Neural progenitor cell (in vitro differentiated cells): ENCODE measurements around the gene ZFHX3. TPM values are rescaled to one million over a fixed set of nuclear protein-coding genes. Genes with fewer than 3 reads are reported as not detected.

Experiments
- DNase-seq: peaks from one replicate; pipeline ENCODE4 v3.0.0-alpha.2; 2016; ENCODE audit warnings: low spot score
- H2AFZ ChIP-seq: fragments of 200-600 bp; sonication (generic); replicated peaks from 2 replicates; pipeline ENCODE4 v1.6.1; 2016; ENCODE audit warnings: antibody characterized with exemption
- H3F3A ChIP-seq: fragments of 200-600 bp; sonication (generic); 2 replicates; pipeline ENCODE4 v1.6.1; 2016; ENCODE audit warnings: antibody characterized with exemption, low read depth
- H3K27ac ChIP-seq: fragments of 200-600 bp; sonication (generic); 2 replicates; pipeline ENCODE4 v1.5.1; 2016; ENCODE audit warnings: mild to moderate bottlenecking
- H3K27me3 ChIP-seq: fragments of 200-600 bp; sonication (generic); 2 replicates; pipeline ENCODE4 v1.6.1; 2016; ENCODE audit warnings: mild to moderate bottlenecking, moderate library complexity
- H3K36me3 ChIP-seq: fragments of 200-600 bp; sonication (generic); 2 replicates; pipeline ENCODE4 v1.5.1; 2016
- H3K4me1 ChIP-seq: fragments of 200-600 bp; sonication (generic); 2 replicates; pipeline ENCODE4 v1.6.1; 2016; ENCODE audit warnings: mixed run types
- H3K4me2 ChIP-seq: fragments of 200-600 bp; sonication (generic); 2 replicates; pipeline ENCODE4 v1.6.1; 2016
- H3K4me3 ChIP-seq: fragments of 200-600 bp; sonication (generic); 2 replicates; pipeline ENCODE4 v1.5.1; 2016
- H3K79me2 ChIP-seq: fragments of 200-600 bp; sonication (generic); 2 replicates; pipeline ENCODE4 v1.6.1; 2016; ENCODE audit warnings: low read depth
- H3K9ac ChIP-seq: fragments of 200-600 bp; sonication (generic); 2 replicates; pipeline ENCODE4 v1.6.1; 2016
- H3K9me3 ChIP-seq: fragments of 200-600 bp; sonication (generic); 2 replicates; pipeline ENCODE4 v1.5.1; 2016; ENCODE audit warnings: low read depth
- H4K20me1 ChIP-seq: fragments of 200-600 bp; sonication (generic); 2 replicates; pipeline ENCODE4 v1.6.1; 2016; ENCODE audit warnings: low read depth
- H3K27ac Mint-ChIP-seq: 3 replicates; pipeline ENCODE4 v1.8.0; 2021; ENCODE audit warnings: mixed read lengths
- H3K27me3 Mint-ChIP-seq: 2 replicates; pipeline ENCODE4 v1.8.0; 2022; ENCODE audit warnings: low read depth, mild to moderate bottlenecking, inconsistent platforms, moderate library complexity, mixed read lengths; ENCODE audit not compliant: insufficient read depth
- H3K36me3 Mint-ChIP-seq: 3 replicates; pipeline ENCODE4 v1.8.0; 2021; ENCODE audit warnings: mixed read lengths
- H3K4me1 Mint-ChIP-seq: 3 replicates; pipeline ENCODE4 v1.8.0; 2021; ENCODE audit warnings: mixed read lengths
- H3K4me3 Mint-ChIP-seq: 3 replicates; pipeline ENCODE4 v1.8.0; 2021; ENCODE audit warnings: mild to moderate bottlenecking, moderate library complexity, mixed read lengths
- H3K9me3 Mint-ChIP-seq: 3 replicates; pipeline ENCODE4 v1.8.0; 2020; ENCODE audit warnings: mixed read lengths
- EZH2 ChIP-seq: fragments of 200-600 bp; sonication (generic); IDR thresholded peaks from 2 replicates; pipeline ENCODE4 v1.6.1; 2017; ENCODE audit warnings: antibody characterized with exemption, mild to moderate bottlenecking, moderate library complexity
- EZH2phosphoT487 ChIP-seq: fragments of 200-600 bp; sonication (generic); IDR thresholded peaks from 2 replicates; pipeline ENCODE4 v1.6.1; 2017; ENCODE audit warnings: antibody characterized with exemption
- total RNA-seq: library from RNA; depleted of rRNA; stranded (reverse); fragments of >200 nt; gene quantifications from 2 replicates; pipeline ENCODE4 v1.2.3, GENCODE V29; 2015; ENCODE audit warnings: low replicate concordance
- TF ChIP-seq, protein P1 (sequence below): fragments of 200-600 bp; sonication (generic); IDR thresholded peaks from 2 replicates; pipeline ENCODE4 v1.5.1; 2017; ENCODE audit warnings: antibody characterized with exemption, mild to moderate bottlenecking

Gene ZFHX3
- total RNA-seq, 1 donor from 2014 or later = 2.4 TPM

DNA sequence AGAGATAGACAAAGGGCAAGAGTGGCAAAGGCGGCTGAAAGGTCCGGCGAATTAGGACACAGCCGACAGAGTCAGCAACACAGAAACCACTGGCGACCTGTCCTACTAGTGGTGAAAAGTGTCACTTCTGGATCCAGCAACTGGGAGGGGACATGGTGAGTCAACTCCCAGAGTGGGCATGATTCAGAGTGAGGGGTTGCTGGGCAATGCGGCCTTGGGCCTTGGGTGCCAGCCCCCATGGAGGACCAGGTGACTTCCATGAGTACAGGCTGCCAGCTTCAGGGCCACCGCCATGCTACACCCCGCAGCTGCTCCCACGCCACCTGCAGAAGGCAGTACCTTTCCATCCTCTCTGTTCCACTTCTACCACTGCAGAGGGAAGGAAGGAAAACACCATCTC is 110.6 kb downstream of the ZFHX3 start:
- Histone ChIP-seq H3K27ac (no peak overlapping the region), H3F3A (peaks cover 9% of the 10 kb centered on the region), H3K4me2 (no peak overlapping the region), H3K4me1 (peaks cover 26% of the 10 kb centered on the region), H4K20me1 (peaks cover 15% of the 10 kb centered on the region), H3K36me3 (no peaks in the 10 kb centered on the region), H3K27me3 (no peaks in the 10 kb centered on the region), H3K9ac (no peak overlapping the region), H3K4me3 (no peak overlapping the region), H3K9me3 (no peaks in the 10 kb centered on the region), H3K79me2 (no peaks in the 10 kb centered on the region), H2AFZ (no peak overlapping the region)
- Mint-ChIP-seq H3K9me3 (no peaks in the 10 kb centered on the region), H3K27me3 (peaks cover 5% of the 10 kb centered on the region), H3K27ac (peak overlapping the region; percentile 29), H3K4me1 (peaks cover 70% of the 10 kb centered on the region), H3K4me3 (no peak overlapping the region), H3K36me3 (peaks cover 10% of the 10 kb centered on the region)
- TF ChIP-seq, protein P1, sequence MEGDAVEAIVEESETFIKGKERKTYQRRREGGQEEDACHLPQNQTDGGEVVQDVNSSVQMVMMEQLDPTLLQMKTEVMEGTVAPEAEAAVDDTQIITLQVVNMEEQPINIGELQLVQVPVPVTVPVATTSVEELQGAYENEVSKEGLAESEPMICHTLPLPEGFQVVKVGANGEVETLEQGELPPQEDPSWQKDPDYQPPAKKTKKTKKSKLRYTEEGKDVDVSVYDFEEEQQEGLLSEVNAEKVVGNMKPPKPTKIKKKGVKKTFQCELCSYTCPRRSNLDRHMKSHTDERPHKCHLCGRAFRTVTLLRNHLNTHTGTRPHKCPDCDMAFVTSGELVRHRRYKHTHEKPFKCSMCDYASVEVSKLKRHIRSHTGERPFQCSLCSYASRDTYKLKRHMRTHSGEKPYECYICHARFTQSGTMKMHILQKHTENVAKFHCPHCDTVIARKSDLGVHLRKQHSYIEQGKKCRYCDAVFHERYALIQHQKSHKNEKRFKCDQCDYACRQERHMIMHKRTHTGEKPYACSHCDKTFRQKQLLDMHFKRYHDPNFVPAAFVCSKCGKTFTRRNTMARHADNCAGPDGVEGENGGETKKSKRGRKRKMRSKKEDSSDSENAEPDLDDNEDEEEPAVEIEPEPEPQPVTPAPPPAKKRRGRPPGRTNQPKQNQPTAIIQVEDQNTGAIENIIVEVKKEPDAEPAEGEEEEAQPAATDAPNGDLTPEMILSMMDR = no peak
- no peak for TF ChIP-seq EZH2
- no peak for TF ChIP-seq EZH2phosphoT487
- no peak for DNase-seq

DNA sequence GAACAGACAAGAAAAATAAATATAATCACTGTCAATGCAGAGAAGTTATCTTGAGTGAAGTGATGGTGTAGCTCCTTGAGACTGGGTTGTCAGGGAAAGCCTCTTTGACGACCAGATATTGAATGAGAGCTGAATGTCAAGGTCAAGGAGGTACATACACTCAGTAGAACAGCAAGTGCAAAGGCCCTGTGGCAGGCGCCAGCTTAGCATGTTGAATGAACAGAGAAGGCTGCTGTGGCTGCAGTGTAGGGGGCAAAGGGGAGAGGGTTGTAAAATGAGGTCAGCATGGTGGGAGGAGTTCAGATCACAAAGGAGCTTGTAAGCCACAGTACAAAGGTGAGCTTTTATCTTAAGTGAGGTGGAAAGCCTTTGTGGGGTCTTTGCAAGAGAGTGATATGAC is 111.5 kb downstream of the ZFHX3 start:
- no peaks in the 10 kb centered on the region for H3K79me2 ChIP-seq
- no peaks in the 10 kb centered on the region for H3K9me3 Mint-ChIP-seq
- H3K27me3 ChIP-seq = no peaks in the 10 kb centered on the region
- no peak overlapping the region for H3K27ac Mint-ChIP-seq
- peaks cover 79% of the 10 kb centered on the region for H3K4me1 Mint-ChIP-seq
- H3K4me3 ChIP-seq = no peak overlapping the region
- H3K27ac ChIP-seq = no peak overlapping the region
- H3F3A ChIP-seq = peaks cover 9% of the 10 kb centered on the region
- no peak overlapping the region for H3K9ac ChIP-seq
- H3K4me2 ChIP-seq = no peak overlapping the region
- DNase-seq = no peak
- peaks cover 35% of the 10 kb centered on the region for H3K4me1 ChIP-seq
- peaks cover 5% of the 10 kb centered on the region for H3K27me3 Mint-ChIP-seq
- H3K4me3 Mint-ChIP-seq = no peak overlapping the region
- TF ChIP-seq EZH2 (no peak), EZH2phosphoT487 (no peak)
- TF ChIP-seq, protein P1 = no peak
- no peaks in the 10 kb centered on the region for H3K36me3 ChIP-seq
- no peaks in the 10 kb centered on the region for H3K9me3 ChIP-seq
- peaks cover 5% of the 10 kb centered on the region for H3K36me3 Mint-ChIP-seq
- H4K20me1 ChIP-seq = peaks cover 15% of the 10 kb centered on the region
- no peak overlapping the region for H2AFZ ChIP-seq

DNA sequence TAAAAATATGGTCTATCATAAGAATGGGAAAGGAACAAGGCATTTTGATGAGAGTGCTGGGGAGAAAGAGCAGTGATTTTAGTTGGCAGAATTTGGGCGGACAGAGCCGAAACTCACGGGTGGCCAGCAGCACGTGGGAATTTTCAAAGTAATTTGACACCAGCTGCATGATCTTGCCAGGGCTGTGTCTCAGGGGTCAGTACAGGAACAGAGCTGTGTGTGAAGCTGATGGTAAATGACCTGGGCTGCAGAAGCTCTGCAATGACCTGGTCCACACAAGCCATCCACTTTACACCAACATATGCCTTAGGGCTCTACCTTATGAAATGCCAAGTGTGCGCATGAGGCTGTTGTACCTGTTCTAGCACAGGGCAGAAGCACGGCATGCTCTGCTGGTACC is 112.0 kb downstream of the ZFHX3 start:
- Histone ChIP-seq H3K4me2 (no peak overlapping the region), H3K4me1 (peaks cover 40% of the 10 kb centered on the region), H3K36me3 (no peaks in the 10 kb centered on the region), H3K9me3 (no peaks in the 10 kb centered on the region), H3K27ac (no peak overlapping the region), H3K4me3 (no peak overlapping the region), H3K27me3 (no peaks in the 10 kb centered on the region), H3K79me2 (no peaks in the 10 kb centered on the region), H4K20me1 (peaks cover 15% of the 10 kb centered on the region), H3F3A (peaks cover 9% of the 10 kb centered on the region), H2AFZ (no peak overlapping the region), H3K9ac (no peak overlapping the region)
- no peak overlapping the region for H3K27ac Mint-ChIP-seq
- peaks cover 8% of the 10 kb centered on the region for H3K27me3 Mint-ChIP-seq
- H3K4me3 Mint-ChIP-seq = no peak overlapping the region
- no peak for TF ChIP-seq EZH2phosphoT487
- no peak for TF ChIP-seq EZH2
- TF ChIP-seq, protein P1 = no peak
- peaks cover 5% of the 10 kb centered on the region for H3K36me3 Mint-ChIP-seq
- H3K9me3 Mint-ChIP-seq = no peaks in the 10 kb centered on the region
- peaks cover 85% of the 10 kb centered on the region for H3K4me1 Mint-ChIP-seq
- DNase-seq = no peak
